Activated CD8-positive, alpha-beta memory T cell treated with anti-CD3 and anti-CD28 coated beads, Interleukin-2, amount 50 U/mL, for 4 hours (primary cell): ENCODE measurements around the gene EHMT2.
"Not testable (repeated sequence)": the region's sequence is repeated elsewhere in the genome, so short reads cannot be mapped to it uniquely, and the experiment has no call there.

ENCODE experiments used
- DNase-seq: peaks from one replicate; pipeline ENCODE4 v3.0.0-alpha.2; 2020

Gene EHMT2

GRCh38 chr6:31897612-31898382, at the start of gene EHMT2:
EHMT2 (minus strand) TSS chr6:31897698; CDS start chr6:31897677, 21 bp downstream.
- peak; percentile 85 for DNase-seq

GRCh38 chr6:31947070-31947675, 49.7 kb upstream of the EHMT2 start:
- DNase-seq = no peak

DNA sequence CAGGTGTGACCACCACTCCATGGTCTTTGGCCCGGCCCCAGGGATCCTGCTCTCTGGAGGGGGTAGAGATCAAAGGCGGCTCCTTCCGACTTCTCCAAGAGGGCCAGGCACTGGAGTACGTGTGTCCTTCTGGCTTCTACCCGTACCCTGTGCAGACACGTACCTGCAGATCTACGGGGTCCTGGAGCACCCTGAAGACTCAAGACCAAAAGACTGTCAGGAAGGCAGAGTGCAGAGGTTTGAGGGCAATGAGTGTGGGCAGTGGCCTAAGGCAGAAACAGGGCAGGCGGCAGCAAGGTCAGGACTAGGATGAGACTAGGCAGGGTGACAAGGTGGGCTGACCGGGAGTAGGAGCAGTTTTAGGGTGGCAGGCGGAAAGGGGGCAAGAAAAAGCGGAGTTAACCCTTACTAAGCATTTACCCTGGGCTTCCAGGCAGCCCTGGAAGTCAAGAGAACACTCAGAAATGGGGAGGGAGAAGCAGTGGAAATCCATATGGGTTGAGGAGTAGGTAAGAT, 48.9 kb upstream of the EHMT2 start:
- DNase-seq = no peak

DNA sequence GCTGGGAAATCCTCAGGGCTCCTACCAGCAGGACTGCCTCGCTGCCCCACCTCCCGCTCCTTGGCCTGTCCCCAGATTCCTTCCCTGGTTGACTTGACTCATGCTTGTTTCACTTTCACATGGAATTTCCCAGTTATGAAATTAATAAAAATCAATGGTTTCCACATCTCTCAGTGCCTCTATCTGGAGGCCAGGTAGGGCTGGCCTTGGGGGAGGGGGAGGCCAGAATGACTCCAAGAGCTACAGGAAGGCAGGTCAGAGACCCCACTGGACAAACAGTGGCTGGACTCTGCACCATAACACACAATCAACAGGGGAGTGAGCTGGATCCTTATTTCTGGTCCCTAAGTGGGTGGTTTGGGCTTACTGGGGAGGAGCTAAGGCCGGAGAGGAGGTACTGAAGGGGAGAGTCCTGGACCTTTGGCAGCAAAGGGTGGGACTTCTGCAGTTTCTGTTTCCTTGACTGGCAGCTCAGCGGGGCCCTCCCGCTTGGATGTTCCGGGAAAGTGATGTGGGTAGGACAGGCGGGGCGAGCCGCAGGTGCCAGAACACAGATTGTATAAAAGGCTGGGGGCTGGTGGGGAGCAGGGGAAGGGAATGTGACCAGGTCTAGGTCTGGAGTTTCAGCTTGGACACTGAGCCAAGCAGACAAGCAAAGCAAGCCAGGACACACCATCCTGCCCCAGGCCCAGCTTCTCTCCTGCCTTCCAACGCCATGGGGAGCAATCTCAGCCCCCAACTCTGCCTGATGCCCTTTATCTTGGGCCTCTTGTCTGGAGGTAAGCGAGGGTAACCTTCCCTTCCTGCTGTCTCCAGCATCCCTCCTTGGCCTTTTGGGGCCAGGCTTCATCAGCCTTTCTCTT, 48.2 kb upstream of the EHMT2 start, which contains the start of gene CFB:
Gene CFB (plus strand): TSS at position 589 of the 863 bp plus-strand sequence. CDS start 127 bp downstream, at position 716.
- DNase-seq = no peak

- DNase-seq = no peak
These were observed 47.6 kb upstream of the EHMT2 start for GRCh38 chr6:31945154-31945506.

DNA sequence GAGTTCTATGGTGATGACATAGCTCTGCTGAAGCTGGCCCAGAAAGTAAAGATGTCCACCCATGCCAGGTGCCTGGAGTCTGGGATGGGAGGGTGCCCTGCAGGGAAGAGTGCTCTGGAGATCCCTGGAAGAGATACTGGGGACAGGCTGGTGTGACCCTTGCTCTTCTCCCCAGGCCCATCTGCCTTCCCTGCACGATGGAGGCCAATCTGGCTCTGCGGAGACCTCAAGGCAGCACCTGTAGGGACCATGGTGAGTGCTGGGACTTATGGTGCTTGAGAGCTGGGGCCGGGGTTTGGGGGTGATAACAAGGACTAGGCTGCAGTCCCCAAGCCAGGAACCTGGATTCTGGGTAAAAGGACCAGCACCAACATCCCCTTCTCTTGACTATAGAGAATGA, 46.2 kb upstream of the EHMT2 start:
- no peak for DNase-seq

DNA sequence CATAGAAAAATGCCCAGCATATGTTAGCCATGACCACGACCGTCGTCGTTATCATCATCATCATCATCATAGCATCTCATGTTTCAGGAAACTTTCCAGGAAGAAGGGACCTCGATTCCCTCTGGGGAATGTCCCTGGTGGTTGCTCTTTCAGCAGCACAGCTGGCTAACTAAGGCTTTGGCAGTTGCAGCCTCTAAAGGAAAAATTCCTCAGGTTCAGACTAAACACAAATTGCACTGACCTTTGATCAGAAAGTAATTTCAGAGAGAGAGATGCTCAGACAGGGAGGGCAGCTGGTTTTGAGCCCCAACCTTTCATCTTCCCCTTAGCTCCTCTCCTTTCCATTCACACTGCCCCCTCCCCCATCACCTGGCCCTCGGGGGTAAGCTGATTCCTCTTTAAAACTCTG, 42.8 kb upstream of the EHMT2 start:
- DNase-seq = no peak

DNA sequence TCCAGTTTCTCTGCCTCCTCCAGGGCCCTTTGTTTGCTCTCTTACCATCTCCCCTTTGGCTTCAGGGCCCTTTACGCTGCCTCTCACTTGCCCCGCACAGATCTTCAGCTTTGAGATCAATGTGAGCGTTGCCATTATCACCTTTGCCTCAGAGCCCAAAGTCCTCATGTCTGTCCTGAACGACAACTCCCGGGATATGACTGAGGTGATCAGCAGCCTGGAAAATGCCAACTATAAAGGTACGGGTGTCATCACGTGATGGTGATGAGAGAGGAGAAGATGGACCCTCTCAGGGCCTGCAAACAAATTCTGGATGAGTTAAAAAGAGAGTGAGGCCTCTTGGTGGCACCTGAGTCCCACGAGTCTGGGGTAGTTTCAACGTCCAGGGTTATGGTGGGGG, 38.3 kb upstream of the EHMT2 start:
- no peak for DNase-seq

DNA sequence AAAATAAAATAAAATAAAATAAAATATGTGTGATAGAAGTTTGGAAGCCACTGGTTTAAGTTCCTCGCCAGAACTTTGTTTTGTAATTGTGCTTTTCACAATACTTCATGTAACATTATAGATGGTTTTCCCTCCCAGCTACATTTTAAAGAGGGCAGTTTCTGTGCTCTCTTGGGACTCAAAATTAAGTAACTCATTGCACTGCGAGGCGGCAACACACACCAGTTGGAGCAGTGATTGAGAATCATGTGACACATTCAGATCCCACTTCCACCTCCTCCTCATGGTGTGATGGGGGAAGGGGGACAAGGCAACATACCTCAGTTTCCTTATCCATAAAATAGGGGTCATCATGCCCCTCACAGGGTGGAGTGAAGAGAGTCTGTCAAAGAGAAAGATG, 37.5 kb upstream of the EHMT2 start:
- no peak for DNase-seq

DNA sequence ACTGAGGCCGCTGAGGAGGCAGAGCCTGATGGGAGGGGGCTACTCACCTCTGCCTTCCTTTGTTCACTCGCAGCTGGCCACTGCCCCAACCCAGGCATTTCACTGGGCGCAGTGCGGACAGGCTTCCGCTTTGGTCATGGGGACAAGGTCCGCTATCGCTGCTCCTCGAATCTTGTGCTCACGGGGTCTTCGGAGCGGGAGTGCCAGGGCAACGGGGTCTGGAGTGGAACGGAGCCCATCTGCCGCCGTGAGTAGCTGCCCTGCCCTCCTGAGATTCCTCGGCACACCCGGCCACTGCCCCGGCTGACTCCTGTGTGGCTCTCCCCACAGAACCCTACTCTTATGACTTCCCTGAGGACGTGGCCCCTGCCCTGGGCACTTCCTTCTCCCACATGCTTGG, 36.0 kb upstream of the EHMT2 start:
- DNase-seq = no peak

DNA sequence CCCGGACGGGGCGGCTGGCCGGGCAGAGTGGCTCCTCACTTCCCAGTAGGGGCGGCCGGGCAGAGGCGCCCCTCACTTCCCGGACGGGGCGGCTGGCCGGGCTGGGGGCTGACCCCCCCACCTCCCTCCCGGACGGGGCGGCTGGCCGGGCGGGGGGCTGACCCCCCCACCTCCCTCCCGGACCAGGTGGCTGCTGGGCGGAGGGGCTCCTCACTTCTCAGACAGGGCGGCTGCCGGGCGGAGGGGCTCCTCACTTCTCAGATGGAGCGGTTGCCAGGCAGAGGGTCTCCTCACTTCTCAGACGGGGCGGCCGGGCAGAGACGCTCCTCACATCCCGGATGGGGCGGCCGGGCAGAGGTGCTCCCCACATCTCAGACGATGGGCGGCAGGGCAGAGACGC, 34.6 kb upstream of the EHMT2 start:
- DNase-seq = not testable (repeated sequence)

DNA sequence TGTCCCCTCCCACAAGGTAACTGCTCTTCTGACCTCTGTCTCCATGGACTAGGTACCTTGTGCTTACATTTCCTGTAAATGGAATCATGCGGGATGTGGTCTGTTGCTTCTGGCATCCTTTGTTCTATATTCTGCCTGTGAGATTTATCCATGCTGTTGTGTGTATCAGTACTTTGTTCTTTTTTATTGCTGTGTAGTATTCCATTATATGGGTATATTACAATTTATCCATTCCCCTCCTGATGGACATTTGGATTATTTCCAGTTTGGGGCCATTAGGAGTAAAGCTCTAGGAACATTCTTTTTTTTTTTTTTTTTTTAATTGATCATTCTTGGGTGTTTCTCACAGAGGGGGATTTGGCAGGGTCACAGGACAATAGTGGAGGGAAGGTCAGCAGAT, 33.5 kb upstream of the EHMT2 start:
- DNase-seq = no peak

DNA sequence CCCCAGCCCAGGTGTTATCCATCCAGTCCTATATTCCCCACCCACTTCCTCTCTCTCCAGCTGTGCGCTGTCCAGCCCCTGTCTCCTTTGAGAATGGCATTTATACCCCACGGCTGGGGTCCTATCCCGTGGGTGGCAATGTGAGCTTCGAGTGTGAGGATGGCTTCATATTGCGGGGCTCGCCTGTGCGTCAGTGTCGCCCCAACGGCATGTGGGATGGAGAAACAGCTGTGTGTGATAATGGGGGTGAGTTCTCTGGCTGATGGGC, 31.1 kb upstream of the EHMT2 start:
- DNase-seq = no peak

- DNase-seq = no peak
These were observed 30.6 kb upstream of the EHMT2 start for GRCh38 chr6:31927863-31928671.

GRCh38 chr6:31927242-31927862, 29.9 kb upstream of the EHMT2 start, which contains the start of gene C2:
C2 (plus strand) TSS chr6:31927717; CDS start chr6:31927753, 36 bp downstream.
- no peak for DNase-seq

GRCh38 chr6:31922942-31923341, 25.4 kb upstream of the EHMT2 start:
- peak; percentile 28 for DNase-seq

- no peak for DNase-seq
These were observed 23.3 kb upstream of the EHMT2 start for GRCh38 chr6:31920811-31921210.

GRCh38 chr6:31919624-31920303, 22.3 kb upstream of the EHMT2 start:
- no peak for DNase-seq

GRCh38 chr6:31918069-31918720, 20.7 kb upstream of the EHMT2 start:
- no peak for DNase-seq

DNA sequence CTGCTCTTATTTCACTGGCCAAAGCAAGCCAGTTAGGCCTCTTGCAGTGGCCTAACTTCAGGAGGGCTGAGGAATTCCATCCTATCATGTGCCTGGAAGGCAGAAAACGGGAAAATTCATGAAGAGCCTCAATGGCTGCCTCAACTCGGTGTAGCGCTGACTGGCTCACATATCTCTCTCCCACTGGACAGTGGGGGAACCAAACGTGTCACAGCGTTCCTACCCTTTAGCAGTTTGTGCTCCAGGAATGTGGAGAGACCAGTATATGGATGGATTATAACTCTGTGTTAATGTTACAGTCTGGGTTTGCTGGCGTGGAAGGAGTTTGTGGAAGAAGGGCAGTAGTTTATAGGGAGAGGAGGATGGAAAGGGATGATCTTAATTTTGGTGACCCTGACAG, 18.3 kb upstream of the EHMT2 start:
- no peak for DNase-seq

DNA sequence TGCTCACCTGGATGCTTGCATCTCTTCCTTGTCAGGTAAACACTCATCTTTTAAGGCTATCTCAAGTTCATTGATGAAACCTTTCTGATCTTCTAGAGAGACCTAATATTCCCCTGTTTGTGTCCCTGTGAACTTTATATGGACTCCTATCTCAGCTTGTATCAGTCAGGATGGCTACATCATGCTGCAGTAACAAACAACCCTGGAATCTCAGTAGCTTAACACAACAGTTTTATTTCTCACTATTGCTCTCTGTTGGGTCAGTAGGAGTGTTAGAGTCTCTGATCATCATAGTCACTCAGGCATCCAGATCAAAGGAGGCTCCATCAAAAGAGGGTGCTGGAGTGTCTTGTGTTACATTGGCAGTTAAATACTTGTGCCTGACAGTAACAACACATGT, 17.9 kb upstream of the EHMT2 start:
- DNase-seq = no peak
